NCI-H82 (cell line): ENCODE results near the gene DNAJB1.
"Not testable (repeated sequence)": the region's sequence is repeated elsewhere in the genome, so short reads cannot be mapped to it uniquely, and the experiment has no call there.

Source experiments
- DNase-seq: peaks from one replicate; lab custom pipeline; 2025; lab: John Stamatoyannopoulos, UW

The DNAJB1 gene

DNA sequence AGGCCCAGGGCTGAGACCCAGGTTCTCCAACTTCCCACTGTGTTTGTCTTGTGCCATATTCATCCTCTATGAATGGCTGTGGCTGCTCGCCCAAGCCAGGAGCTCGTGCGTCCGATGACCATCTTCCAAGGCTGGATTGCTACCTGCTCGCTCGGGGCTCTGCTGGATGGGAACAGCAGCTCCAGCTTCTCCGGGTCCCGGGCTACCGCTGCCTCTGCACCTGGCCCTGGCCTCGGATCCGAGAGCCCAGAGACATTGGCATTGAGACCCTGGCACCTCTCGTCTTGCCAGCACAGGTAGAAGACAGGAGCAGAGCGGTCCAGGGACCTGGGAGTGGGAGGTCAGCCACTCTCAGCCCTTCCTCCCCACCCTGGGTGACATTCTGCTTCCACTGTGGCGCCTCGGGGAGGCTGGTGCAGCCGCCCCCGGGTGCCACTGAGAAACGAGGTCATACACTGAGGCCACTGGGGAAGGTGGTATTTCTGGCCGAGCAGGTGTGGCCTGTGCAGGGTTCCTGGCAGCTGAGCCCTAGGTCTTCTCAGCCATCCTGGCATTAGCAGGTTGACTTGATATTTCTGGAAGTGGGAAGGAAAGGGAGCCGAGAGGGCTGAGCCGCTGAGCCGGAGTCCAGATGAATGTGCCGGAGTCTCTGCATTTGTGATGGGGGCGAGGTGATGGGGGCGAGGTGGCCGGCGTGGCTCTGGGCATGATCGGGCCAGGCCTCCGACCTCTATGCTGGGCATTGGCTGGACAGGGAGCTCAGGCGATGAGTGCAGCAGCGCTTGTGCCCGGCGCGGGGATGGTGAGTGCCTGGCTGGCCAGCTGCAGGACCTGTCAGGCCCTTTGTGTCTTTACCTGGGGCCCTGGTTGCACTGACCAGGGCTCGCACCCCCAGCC lies 35.1 kb upstream of the DNAJB1 start:
- no peak for DNase-seq

DNA sequence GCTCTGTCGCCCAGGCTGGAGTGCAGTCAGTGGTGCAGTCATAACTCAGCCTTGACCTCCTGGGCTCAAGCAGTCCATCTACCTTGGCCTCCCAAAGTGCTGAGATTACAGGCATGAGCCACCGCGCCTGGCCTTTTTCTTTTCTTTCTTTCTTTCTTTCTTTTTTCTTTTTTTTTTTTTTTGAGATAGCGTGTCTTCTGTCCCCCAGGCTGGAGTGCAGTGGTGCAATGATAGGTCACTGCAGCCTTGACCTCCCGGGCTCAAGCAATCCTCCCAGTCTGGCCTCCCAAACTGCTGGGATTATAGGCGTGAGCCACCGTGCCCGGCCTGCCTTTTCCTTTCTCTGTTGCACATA lies 33.8 kb upstream of the DNAJB1 start:
- DNase-seq, result not testable (repeated sequence)

GRCh38 chr19:14551134-14552005 lies 33.2 kb upstream of the DNAJB1 start:
- peak; percentile 67 for DNase-seq

GRCh38 chr19:14550201-14550754 lies 32.1 kb upstream of the DNAJB1 start:
- DNase-seq, result no peak

DNA sequence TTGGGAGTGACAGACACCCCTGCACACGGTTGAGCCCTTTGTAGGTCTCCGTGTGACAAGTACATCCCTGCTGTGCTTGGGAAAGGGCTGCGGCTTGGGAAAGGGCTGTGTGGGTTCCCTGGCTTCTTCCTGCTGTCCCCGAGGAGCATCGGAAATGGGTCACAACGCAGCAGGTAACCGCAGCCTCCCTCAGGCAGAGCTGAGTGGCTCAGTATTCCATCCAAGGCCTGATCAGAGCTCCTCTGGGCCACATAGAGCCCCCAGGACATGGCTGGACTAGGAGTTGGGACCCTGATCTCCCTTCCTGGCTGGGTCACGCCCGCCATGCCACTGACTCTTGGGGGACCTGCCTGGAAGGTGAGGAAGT lies 27.5 kb upstream of the DNAJB1 start:
- DNase-seq, result no peak

GRCh38 chr19:14544977-14545715 lies 26.9 kb upstream of the DNAJB1 start:
- DNase-seq, result no peak

- no peak for DNase-seq
These were observed 25.9 kb upstream of the DNAJB1 start for GRCh38 chr19:14544047-14544446.

- DNase-seq, result no peak
These were observed 24.6 kb upstream of the DNAJB1 start for GRCh38 chr19:14542711-14543328.

- not testable (repeated sequence) for DNase-seq
These were observed 23.8 kb upstream of the DNAJB1 start for GRCh38 chr19:14541979-14542378.

- no peak for DNase-seq
These were observed 22.7 kb upstream of the DNAJB1 start for GRCh38 chr19:14540741-14541525.

GRCh38 chr19:14536926-14537692 lies 18.9 kb upstream of the DNAJB1 start:
- DNase-seq, result peak; percentile 95

GRCh38 chr19:14533450-14533849 lies 15.3 kb upstream of the DNAJB1 start:
- DNase-seq, result no peak

GRCh38 chr19:14530506-14530905 lies 12.3 kb upstream of the DNAJB1 start:
- no peak for DNase-seq

- DNase-seq, result peak; percentile 81
These were observed 11.8 kb upstream of the DNAJB1 start for GRCh38 chr19:14530005-14530348.

DNA sequence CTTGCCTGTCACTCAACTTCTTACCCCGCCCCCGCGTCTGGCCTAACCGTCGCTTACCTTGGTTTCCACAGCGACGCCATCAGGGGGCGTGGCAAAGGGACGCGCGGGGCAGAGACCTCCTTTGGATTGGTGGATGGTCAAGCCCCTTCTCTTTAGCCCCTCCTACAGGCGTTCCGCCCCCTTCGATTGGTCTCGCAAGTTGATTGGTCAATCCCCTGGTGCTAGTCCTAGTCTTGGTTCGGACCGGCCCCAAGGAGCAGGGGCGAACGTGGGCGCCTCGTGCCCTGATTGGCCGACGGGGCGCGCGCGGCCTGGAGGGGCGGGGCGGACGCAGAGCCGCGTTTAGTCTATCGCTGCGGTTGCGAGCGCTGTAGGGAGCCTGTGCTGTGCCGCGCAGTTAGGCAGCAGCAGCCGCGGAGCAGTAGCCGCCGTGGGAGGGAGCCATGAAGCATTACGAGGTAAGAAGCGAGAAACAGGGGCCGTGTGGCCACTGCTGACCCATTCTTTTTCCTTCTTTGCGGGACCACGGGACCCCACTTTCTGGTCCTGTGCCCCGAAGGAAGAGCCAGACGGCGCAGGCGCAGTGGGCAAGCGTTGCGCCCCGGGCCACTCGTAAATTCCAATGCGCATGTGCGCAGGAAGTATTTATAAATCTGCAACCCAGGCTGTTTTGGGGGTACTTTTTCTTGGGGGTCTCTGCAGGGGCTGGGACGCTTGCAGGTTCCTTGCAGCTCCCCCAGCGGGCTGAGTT lies 11.2 kb upstream of the DNAJB1 start, which contains the start of gene TECR:
TSS of gene TECR (plus strand) at position 341 of the 751 bp plus-strand sequence. CDS start at position 444, 103 bp downstream.
- peak; percentile 100 for DNase-seq

DNA sequence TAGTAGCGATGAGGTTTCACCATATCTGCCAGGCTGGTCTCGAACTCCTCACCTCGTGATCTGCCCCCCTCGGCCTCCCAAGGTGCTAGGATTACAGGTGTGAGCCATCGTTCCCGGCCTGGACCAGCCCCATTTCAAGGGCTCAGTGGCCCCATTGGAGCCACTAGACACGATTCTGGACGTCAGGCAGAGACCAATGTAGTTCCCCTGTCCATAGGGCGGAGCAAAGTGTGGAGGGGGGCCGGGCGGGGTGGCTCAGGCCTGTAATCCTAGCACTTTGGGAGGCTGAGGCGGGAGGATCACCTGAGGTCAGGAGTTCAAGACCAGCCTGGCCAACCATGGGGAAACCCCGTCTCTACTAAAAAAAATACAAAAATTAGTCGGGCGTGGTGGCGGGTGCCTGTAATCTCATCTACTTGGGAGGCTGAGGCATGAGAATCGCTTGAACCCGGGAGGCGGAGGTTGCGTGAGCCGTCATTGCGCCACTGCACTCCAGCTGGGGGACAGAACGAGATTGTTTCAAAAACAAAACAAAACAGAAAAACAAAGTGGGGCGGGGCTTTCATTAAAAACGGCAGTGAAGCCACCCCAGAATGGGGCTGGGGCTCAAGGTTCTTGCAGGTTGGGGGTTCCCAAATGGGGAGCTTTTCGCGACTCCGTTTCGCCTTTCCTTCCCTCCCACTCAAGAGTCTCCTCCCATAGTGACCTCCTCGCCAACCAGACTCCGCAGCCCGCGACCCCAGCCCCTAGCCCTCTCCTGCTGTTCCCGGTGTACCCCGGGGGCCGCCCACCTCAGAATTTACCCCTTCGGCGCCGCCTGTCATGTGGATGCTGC lies 10.4 kb upstream of the DNAJB1 start:
- DNase-seq, result no peak

- no peak for DNase-seq
These were observed 8.2 kb upstream of the DNAJB1 start for GRCh38 chr19:14526423-14526822.

DNA sequence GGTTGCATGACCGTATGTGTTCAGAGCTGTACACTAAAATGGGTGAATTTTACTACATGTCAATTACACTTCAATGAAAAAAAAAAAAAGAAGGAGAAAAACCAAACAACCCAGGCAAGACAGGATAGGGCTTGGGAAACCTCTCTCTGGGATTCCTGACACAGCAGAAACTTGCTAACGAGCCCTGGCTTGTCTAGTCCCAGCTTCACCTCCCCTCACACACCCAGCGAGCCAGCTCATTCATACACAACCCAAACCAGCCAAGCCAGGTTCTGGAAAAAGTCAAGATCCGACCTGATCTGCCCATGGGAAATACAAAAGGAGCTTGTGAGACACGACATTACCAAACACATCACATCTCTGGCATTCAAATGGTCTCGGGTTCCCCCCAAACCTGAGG lies 7.5 kb upstream of the DNAJB1 start:
- DNase-seq, result no peak
